ENCODE measurements around the gene TMEM17. TPM values are rescaled to one million over a fixed set of nuclear protein-coding genes. Genes with fewer than 3 reads are reported as not detected.

TMEM17 gene
- polyA plus RNA-seq, 1 of the 3 experiments (the other 2 are of a cell fraction): 5.5 TPM

- H4K20me1 ChIP-seq (ENCODE audit: insufficient read depth): no peaks in the 10 kb centered on the region
- H3K9me2 ChIP-seq: no peaks in the 10 kb centered on the region
- H3K27ac ChIP-seq (ENCODE audit: low read depth in 2 of 2, low read length in 1 of 2): peak overlapping the region in 1 of 2 experiments; percentile 45; a peak in 1 of 4 replicates
- H3F3A ChIP-seq (replicated peaks; ENCODE audit: insufficient read depth): no peaks in the 10 kb centered on the region
- POLR2A ChIA-PET: no interaction called here
- H3K9me3 ChIP-seq: no peaks in the 10 kb centered on the region
- no peak overlapping the region for H3K4me3 ChIP-seq (ENCODE audit: low read depth in 2 of 2, low read length in 1 of 2)
- H3K9ac ChIP-seq: no peak overlapping the region
- no peaks in the 10 kb centered on the region for H3K79me2 ChIP-seq (ENCODE audit: insufficient read depth)
- peak; percentile 64 for TF ChIP-seq ELF1 (IDR thresholded peaks at IDR 0.05)
- no peak for TF ChIP-seq RAD21 (IDR thresholded peaks at IDR 0.05; ENCODE audit: low read length)
- peaks cover 10 to 20% of the 10 kb centered on the region in 2 experiments; a peak in 3 of 4 replicates for H3K4me1 ChIP-seq (ENCODE audit: control insufficient read depth in 1 of 2, insufficient read depth in 2 of 2, low read depth in 1 of 2, low read length in 1 of 2)
- H3K36me3 ChIP-seq (replicated peaks in 1 of 2; ENCODE audit: control insufficient read depth in 1 of 2, insufficient read depth in 2 of 2, low read length in 1 of 2): no peaks in the 10 kb centered on the region
- H3K4me2 ChIP-seq: no peak overlapping the region
- 60% methylated on average over 3 of the region's 3 CpGs for WGBS (ENCODE audit: low lambda C conversion rate)
- H3K27me3 ChIP-seq (ENCODE audit: insufficient read depth): no peaks in the 10 kb centered on the region
- no peak for DNase-seq
- CTCF ChIA-PET: interaction anchor here (5.2 kb wide), 1 partner anchor 21 kb away, joined by 35 read pairs; no protein-coding TSS in a partner anchor
- no peak overlapping the region for H2AFZ ChIP-seq (ENCODE audit: low read depth)
These were observed 27.9 kb downstream of the TMEM17 start for GRCh38 chr2:62478093-62478580.

DNA sequence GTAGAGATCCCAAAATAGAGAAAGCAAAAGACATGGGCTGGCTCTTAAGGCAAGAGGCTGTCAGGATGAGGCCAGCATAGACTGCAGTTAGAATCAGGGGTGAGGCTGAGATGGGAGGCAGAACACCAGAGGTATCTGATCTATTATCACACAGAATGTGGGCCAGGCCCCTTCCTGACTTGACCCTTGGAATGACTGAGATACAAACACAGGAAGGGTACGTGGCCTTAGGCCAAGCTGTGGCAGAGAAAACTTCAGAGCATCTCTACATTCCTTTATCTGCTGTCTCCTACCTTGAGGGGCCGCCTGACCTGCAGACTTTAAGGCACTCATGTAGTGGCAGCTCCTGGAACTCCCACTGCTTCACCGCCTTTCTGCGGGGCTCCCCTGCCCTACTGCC is 28.4 kb downstream of the TMEM17 start:
- Histone ChIP-seq H3K4me3 (ENCODE audit: low read depth in 2 of 2, low read length in 1 of 2) (no peak overlapping the region), H3K36me3 (replicated peaks in 1 of 2; ENCODE audit: control insufficient read depth in 1 of 2, insufficient read depth in 2 of 2, low read length in 1 of 2) (no peaks in the 10 kb centered on the region), H2AFZ (ENCODE audit: low read depth) (no peak overlapping the region), H3K9me3 (no peaks in the 10 kb centered on the region), H4K20me1 (ENCODE audit: insufficient read depth) (no peaks in the 10 kb centered on the region), H3K9me2 (no peaks in the 10 kb centered on the region), H3F3A (replicated peaks; ENCODE audit: insufficient read depth) (no peaks in the 10 kb centered on the region), H3K79me2 (ENCODE audit: insufficient read depth) (no peaks in the 10 kb centered on the region), H3K27me3 (ENCODE audit: insufficient read depth) (no peaks in the 10 kb centered on the region), H3K9ac (no peak overlapping the region), H3K27ac (ENCODE audit: low read depth in 2 of 2, low read length in 1 of 2) (no peak overlapping the region; a peak in 1 of 4 replicates), H3K4me2 (no peak overlapping the region), H3K4me1 (ENCODE audit: control insufficient read depth in 1 of 2, insufficient read depth in 2 of 2, low read depth in 1 of 2, low read length in 1 of 2) (peaks cover 10 to 20% of the 10 kb centered on the region in 2 experiments; a peak in 3 of 4 replicates)
- TF ChIP-seq MAX (IDR thresholded peaks at IDR 0.05; ENCODE audit: low read depth) (no peak), FOSL2 (IDR thresholded peaks at IDR 0.05; ENCODE audit: borderline replicate concordance, low read depth) (no peak), TCF12 (IDR thresholded peaks at IDR 0.05) (no peak), RCOR1 (IDR thresholded peaks at IDR 0.05; ENCODE audit: low read length) (no peak), YY1 (IDR thresholded peaks at IDR 0.05; ENCODE audit: low read depth) (no peak), EZH2phosphoT487 (IDR thresholded peaks at IDR 0.05; ENCODE audit: borderline replicate concordance, low read depth) (no peak), CHD2 (IDR thresholded peaks at IDR 0.05; ENCODE audit: low read length, partially characterized antibody) (no peak)
- TF ChIP-seq, protein P1, sequence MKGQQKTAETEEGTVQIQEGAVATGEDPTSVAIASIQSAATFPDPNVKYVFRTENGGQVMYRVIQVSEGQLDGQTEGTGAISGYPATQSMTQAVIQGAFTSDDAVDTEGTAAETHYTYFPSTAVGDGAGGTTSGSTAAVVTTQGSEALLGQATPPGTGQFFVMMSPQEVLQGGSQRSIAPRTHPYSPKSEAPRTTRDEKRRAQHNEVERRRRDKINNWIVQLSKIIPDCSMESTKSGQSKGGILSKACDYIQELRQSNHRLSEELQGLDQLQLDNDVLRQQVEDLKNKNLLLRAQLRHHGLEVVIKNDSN (IDR thresholded peaks at IDR 0.05; ENCODE audit: borderline replicate concordance, low read depth): no peak
- ChIA-PET CTCF (interaction anchor here (5.2 kb wide), 1 partner anchor 20 kb away, joined by 35 read pairs; no protein-coding TSS in a partner anchor), POLR2A (no interaction called here)
- DNase-seq: no peak
- WGBS (ENCODE audit: low lambda C conversion rate): 89% methylated on average over 4 of the region's 4 CpGs

Measured in SK-N-SH (cell line).